ENCODE results near the gene FAM114A1. TPM values are rescaled to one million over a fixed set of nuclear protein-coding genes. Genes with fewer than 3 reads are reported as not detected.

Gene FAM114A1
- polyA plus RNA-seq, 1 donor from 2014 or later: not detected

- no peaks in the 10 kb centered on the region for H3K36me3 ChIP-seq (ENCODE audit: insufficient read depth, low read length)
- H3K9ac ChIP-seq (ENCODE audit: low read length): no peak overlapping the region
- no peaks in the 10 kb centered on the region for H3K9me2 ChIP-seq (ENCODE audit: insufficient read depth, low read length)
- TF ChIP-seq SMC3 (conservative IDR thresholded peaks at IDR 0.05; ENCODE audit: poor library complexity) (no peak), REST (IDR thresholded peaks at IDR 0.05; ENCODE audit: borderline replicate concordance) (no peak), EZH2 (IDR thresholded peaks at IDR 0.05; ENCODE audit: borderline replicate concordance, insufficient read depth, low read length, poor library complexity, severe bottlenecking) (no peak), TAF1 (IDR thresholded peaks at IDR 0.05; ENCODE audit: low read depth) (no peak), CTCF (IDR thresholded peaks at IDR 0.05; ENCODE audit: poor library complexity, severe bottlenecking) (no peak)
- H3F3A ChIP-seq (ENCODE audit: insufficient read depth, low read length, poor library complexity, severe bottlenecking): no peaks in the 10 kb centered on the region
- H3K79me2 ChIP-seq (replicated peaks; ENCODE audit: insufficient read depth, low read length): no peaks in the 10 kb centered on the region
- no peak overlapping the region for H3K4me3 ChIP-seq (ENCODE audit: low read length)
- no peak overlapping the region for H2AFZ ChIP-seq (ENCODE audit: low read depth, low read length)
- no peak overlapping the region for H3K27ac ChIP-seq (ENCODE audit: low read length)
- H3K9me3 ChIP-seq (ENCODE audit: low read length): no peaks in the 10 kb centered on the region
- no peaks in the 10 kb centered on the region for H3K27me3 ChIP-seq (ENCODE audit: insufficient read depth, low read depth, low read length)
- no peak overlapping the region for H3K4me2 ChIP-seq (ENCODE audit: low read length)
- no peaks in the 10 kb centered on the region for H4K20me1 ChIP-seq (ENCODE audit: insufficient read depth)
Measured at GRCh38 chr4:38946919-38947318, 79.3 kb downstream of the FAM114A1 start.

- no peak overlapping the region for H3K4me2 ChIP-seq (ENCODE audit: low read length)
- TF ChIP-seq TAF1 (IDR thresholded peaks at IDR 0.05; ENCODE audit: low read depth) (no peak), CTCF (IDR thresholded peaks at IDR 0.05; ENCODE audit: poor library complexity, severe bottlenecking) (no peak), POLR2AphosphoS5 (IDR thresholded peaks at IDR 0.05) (no peak), EZH2 (IDR thresholded peaks at IDR 0.05; ENCODE audit: borderline replicate concordance, insufficient read depth, low read length, poor library complexity, severe bottlenecking) (no peak), EP300 (conservative IDR thresholded peaks at IDR 0.05; ENCODE audit: poor library complexity, severe bottlenecking) (no peak), REST (IDR thresholded peaks at IDR 0.05; ENCODE audit: borderline replicate concordance) (no peak), RAD21 (conservative IDR thresholded peaks at IDR 0.05) (no peak), MXI1 (conservative IDR thresholded peaks at IDR 0.05; ENCODE audit: poor library complexity, severe bottlenecking) (no peak), SMC3 (conservative IDR thresholded peaks at IDR 0.05; ENCODE audit: poor library complexity) (no peak)
- no peaks in the 10 kb centered on the region for H3K27me3 ChIP-seq (ENCODE audit: insufficient read depth, low read depth, low read length)
- no peaks in the 10 kb centered on the region for H3K9me3 ChIP-seq (ENCODE audit: low read length)
- H3K27ac ChIP-seq (ENCODE audit: low read length): no peak overlapping the region
- H4K20me1 ChIP-seq (ENCODE audit: insufficient read depth): no peaks in the 10 kb centered on the region
- H3K36me3 ChIP-seq (ENCODE audit: insufficient read depth, low read length): no peaks in the 10 kb centered on the region
- no peaks in the 10 kb centered on the region for H3K79me2 ChIP-seq (replicated peaks; ENCODE audit: insufficient read depth, low read length)
- no peaks in the 10 kb centered on the region for H3K9me2 ChIP-seq (ENCODE audit: insufficient read depth, low read length)
- H2AFZ ChIP-seq (ENCODE audit: low read depth, low read length): no peak overlapping the region
- no peak overlapping the region for H3K9ac ChIP-seq (ENCODE audit: low read length)
- H3F3A ChIP-seq (ENCODE audit: insufficient read depth, low read length, poor library complexity, severe bottlenecking): no peaks in the 10 kb centered on the region
- H3K4me3 ChIP-seq (ENCODE audit: low read length): no peak overlapping the region
Measured at GRCh38 chr4:38948551-38948950, 80.9 kb downstream of the FAM114A1 start.
